ENCODE measurements around the gene SEL1L. TPM values are rescaled to one million over a fixed set of nuclear protein-coding genes. Genes with fewer than 3 reads are reported as not detected.

Gene SEL1L
- total RNA-seq, 4 donors from 2014 or later = 46.8 to 63.9 (median 51.0) TPM

- intact Hi-C loops (cut with DNase I; ENCODE audit: low total_unique reads) (no loop called here), in situ Hi-C loops (cut with MboI; ENCODE audit: low sequenced_read_pairs in 4 of 4) (no loop called here)
- H3K36me3 ChIP-seq = peaks cover 0 to 24% of the 10 kb centered on the region in 2 donors
Measured at GRCh38 chr14:81509321-81509720, 24.3 kb downstream of the SEL1L start.

GRCh38 chr14:81506487-81506886 lies 27.2 kb downstream of the SEL1L start:
- in situ Hi-C loops (cut with MboI; ENCODE audit: low sequenced_read_pairs in 4 of 4) = no loop called here

More at GRCh38 chr14:81509321-81509720, 24.3 kb downstream of the SEL1L start:
- no peaks in the 10 kb centered on the region for H3K9me3 ChIP-seq
- H3K27me3 ChIP-seq = no peaks in the 10 kb centered on the region
- peak overlapping the region in 2 of 4 donors; percentile 1 to 7 for H3K4me3 ChIP-seq
- DNase-seq = no peak
- peak overlapping the region; percentile 29 to 65 (median 53) for H3K27ac ChIP-seq
- no peak for ATAC-seq
- TF ChIP-seq POLR2A (IDR thresholded peaks at IDR 0.05) = no peak
- TF ChIP-seq, protein P1, sequence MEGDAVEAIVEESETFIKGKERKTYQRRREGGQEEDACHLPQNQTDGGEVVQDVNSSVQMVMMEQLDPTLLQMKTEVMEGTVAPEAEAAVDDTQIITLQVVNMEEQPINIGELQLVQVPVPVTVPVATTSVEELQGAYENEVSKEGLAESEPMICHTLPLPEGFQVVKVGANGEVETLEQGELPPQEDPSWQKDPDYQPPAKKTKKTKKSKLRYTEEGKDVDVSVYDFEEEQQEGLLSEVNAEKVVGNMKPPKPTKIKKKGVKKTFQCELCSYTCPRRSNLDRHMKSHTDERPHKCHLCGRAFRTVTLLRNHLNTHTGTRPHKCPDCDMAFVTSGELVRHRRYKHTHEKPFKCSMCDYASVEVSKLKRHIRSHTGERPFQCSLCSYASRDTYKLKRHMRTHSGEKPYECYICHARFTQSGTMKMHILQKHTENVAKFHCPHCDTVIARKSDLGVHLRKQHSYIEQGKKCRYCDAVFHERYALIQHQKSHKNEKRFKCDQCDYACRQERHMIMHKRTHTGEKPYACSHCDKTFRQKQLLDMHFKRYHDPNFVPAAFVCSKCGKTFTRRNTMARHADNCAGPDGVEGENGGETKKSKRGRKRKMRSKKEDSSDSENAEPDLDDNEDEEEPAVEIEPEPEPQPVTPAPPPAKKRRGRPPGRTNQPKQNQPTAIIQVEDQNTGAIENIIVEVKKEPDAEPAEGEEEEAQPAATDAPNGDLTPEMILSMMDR (IDR thresholded peaks at IDR 0.05 in 4 of 5, conservative IDR thresholded peaks at IDR 0.05 in 1 of 5) = no peak
- H3K4me1 ChIP-seq = peaks cover 27 to 30% of the 10 kb centered on the region in 2 donors

DNA sequence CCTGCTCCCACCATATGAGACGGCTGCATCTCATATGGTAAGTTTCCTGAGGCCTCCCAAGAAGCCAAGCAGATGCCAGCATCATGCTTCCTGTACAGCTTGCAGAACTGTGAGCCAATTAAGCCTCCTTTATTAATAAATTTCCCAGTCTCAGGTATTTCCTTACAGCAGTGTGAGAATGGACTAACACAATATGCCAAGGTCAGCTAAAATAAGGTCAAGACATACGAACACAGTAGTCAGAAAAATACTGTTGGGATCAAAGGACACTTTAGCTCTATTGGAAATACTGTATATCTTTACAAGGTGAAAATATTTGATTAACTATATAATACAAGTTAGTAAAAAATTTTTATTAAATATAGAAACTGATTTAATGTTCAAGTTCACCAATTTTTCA lies 28.8 kb downstream of the SEL1L start:
- Histone ChIP-seq H3K9me3 (no peaks in the 10 kb centered on the region), H3K36me3 (peaks cover 0 to 59% of the 10 kb centered on the region in 2 donors), H3K27ac (no peak overlapping the region), H3K4me3 (no peak overlapping the region), H3K27me3 (no peaks in the 10 kb centered on the region), H3K4me1 (peaks cover 11 to 17% of the 10 kb centered on the region in 2 donors)
- ATAC-seq (no peak), DNase-seq (no peak)
- TF ChIP-seq POLR2A (IDR thresholded peaks at IDR 0.05) = no peak
- TF ChIP-seq, protein P1 (IDR thresholded peaks at IDR 0.05 in 4 of 5, conservative IDR thresholded peaks at IDR 0.05 in 1 of 5) = no peak
- intact Hi-C loops (cut with DNase I; ENCODE audit: low total_unique reads) (no loop called here), in situ Hi-C loops (cut with MboI; ENCODE audit: low sequenced_read_pairs in 4 of 4) (no loop called here)

More at GRCh38 chr14:81506487-81506886, 27.2 kb downstream of the SEL1L start:
- no peaks in the 10 kb centered on the region for H3K27me3 ChIP-seq
- no peak for TF ChIP-seq POLR2A (IDR thresholded peaks at IDR 0.05)
- DNase-seq = no peak
- intact Hi-C loops (cut with DNase I; ENCODE audit: low total_unique reads) = no loop called here
- no peak overlapping the region for H3K4me3 ChIP-seq
- ATAC-seq = no peak
- peaks cover 0 to 48% of the 10 kb centered on the region in 2 donors for H3K36me3 ChIP-seq
- H3K9me3 ChIP-seq = no peaks in the 10 kb centered on the region
- H3K4me1 ChIP-seq = peaks cover 25 to 30% of the 10 kb centered on the region in 2 donors
- no peak overlapping the region for H3K27ac ChIP-seq

DNA sequence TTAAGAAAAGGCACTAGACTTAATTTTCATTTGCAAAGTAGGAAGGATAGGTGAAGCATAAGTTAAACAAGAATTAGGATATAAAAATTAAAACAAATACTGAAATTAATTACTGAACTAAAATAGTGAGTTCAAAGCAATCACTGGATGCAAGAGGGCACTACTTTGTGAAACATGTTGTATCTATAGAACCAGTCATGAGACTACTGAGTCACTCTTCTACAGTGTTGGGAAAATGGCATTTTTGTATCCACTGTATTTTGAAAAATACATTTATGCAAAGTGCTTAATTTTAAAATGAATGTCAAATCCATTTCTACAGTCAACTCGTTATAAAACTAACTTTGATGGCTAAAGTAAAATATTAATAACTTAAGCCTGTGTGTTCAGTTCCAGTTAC lies 47.9 kb downstream of the SEL1L start:
- Histone ChIP-seq H3K36me3 (peaks cover 2 to 84% of the 10 kb centered on the region in 2 donors), H3K4me3 (no peak overlapping the region), H3K27ac (no peak overlapping the region), H3K27me3 (no peaks in the 10 kb centered on the region), H3K4me1 (no peaks in the 10 kb centered on the region), H3K9me3 (no peaks in the 10 kb centered on the region)
- intact Hi-C loops (cut with DNase I; ENCODE audit: low total_unique reads) (no loop called here), in situ Hi-C loops (cut with MboI; ENCODE audit: low sequenced_read_pairs in 4 of 4) (no loop called here)
- no peak for ATAC-seq
- DNase-seq = no peak
- TF ChIP-seq, protein P1 (IDR thresholded peaks at IDR 0.05 in 4 of 5, conservative IDR thresholded peaks at IDR 0.05 in 1 of 5) = no peak
- no peak for TF ChIP-seq POLR2A (IDR thresholded peaks at IDR 0.05)

DNA sequence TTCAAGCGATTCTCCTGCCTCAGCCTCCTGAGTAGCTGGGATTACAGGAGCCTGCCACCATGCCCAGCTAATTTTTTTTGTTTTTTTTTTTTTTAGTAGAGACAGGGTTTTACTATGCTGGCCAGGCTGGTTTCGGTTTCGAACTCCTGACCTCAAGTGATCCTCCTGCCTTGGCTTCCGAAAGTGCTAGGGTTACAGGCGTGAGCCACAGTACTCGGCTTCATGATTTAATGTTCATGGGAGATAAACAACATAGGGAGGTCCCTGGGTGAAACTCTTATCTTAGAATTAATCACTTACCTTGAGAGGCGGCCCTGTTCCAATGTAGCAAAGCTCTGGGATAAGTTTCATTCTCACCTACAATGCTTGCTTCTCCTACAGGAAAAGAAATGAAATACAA lies 48.3 kb downstream of the SEL1L start:
- Histone ChIP-seq H3K4me3 (no peak overlapping the region), H3K4me1 (no peaks in the 10 kb centered on the region), H3K36me3 (peaks cover 2 to 88% of the 10 kb centered on the region in 2 donors), H3K9me3 (no peaks in the 10 kb centered on the region), H3K27me3 (no peaks in the 10 kb centered on the region), H3K27ac (no peak overlapping the region)
- intact Hi-C loops (cut with DNase I; ENCODE audit: low total_unique reads) = no loop called here
- in situ Hi-C loops (cut with MboI; ENCODE audit: low sequenced_read_pairs in 4 of 4) = no loop called here
- DNase-seq = no peak
- no peak for ATAC-seq
- TF ChIP-seq, protein P1 (IDR thresholded peaks at IDR 0.05 in 4 of 5, conservative IDR thresholded peaks at IDR 0.05 in 1 of 5) = no peak
- no peak for TF ChIP-seq POLR2A (IDR thresholded peaks at IDR 0.05)

Measured in gastrocnemius medialis (tissue), 4 donors.